K562 (cell line): Measurements from ENCODE around the gene MAD1L1. TPM values are rescaled to one million over a fixed set of nuclear protein-coding genes. Genes with fewer than 3 reads are reported as not detected.

Source experiments
- FUS ChIP-seq: fragments of 200-400 bp; formaldehyde crosslinking; optimal IDR thresholded peaks from 2 replicates; pipeline ENCODE3; 2017; ENCODE audit warnings: low read depth, low read length
- GATAD2A ChIP-seq: fragments of 450-650 bp; IDR thresholded peaks from 2 replicates; pipeline ENCODE4 v1.6.1; 2017
- HDAC8 ChIP-seq: fragments of 450-650 bp; IDR thresholded peaks from 2 replicates; pipeline ENCODE4 v1.6.1; 2016; ENCODE audit warnings: mild to moderate bottlenecking, missing genetic modification characterization, moderate library complexity, missing compliant biosample characterization
- KLF10 ChIP-seq: fragments of 250-450 bp; sonication (Bioruptor Pico); IDR thresholded peaks from 2 replicates; pipeline ENCODE4 v1.6.1; 2021; ENCODE audit warnings: matching md5 sums
- MTA3 ChIP-seq: fragments of 450-650 bp; formaldehyde crosslinking; IDR thresholded peaks from 2 replicates; pipeline ENCODE4 v1.6.1; 2017; ENCODE audit warnings: mild to moderate bottlenecking, borderline replicate concordance
- POLR2AphosphoS2 ChIP-seq: IDR thresholded peaks from 2 replicates; pipeline ENCODE4 v1.6.1; 2012; ENCODE audit warnings: low read length, improper control_type of control experiment
- SNIP1 ChIP-seq: fragments of 450-650 bp; IDR thresholded peaks from 2 replicates; pipeline ENCODE4 v1.7.1; 2017; ENCODE audit warnings: low read depth, mild to moderate bottlenecking
- SOX6 ChIP-seq: fragments of 450-650 bp; IDR thresholded peaks from 2 replicates; pipeline ENCODE4 v1.6.1; 2014; ENCODE audit warnings: mild to moderate bottlenecking
- TBP ChIP-seq: optimal IDR thresholded peaks from 2 replicates; pipeline ENCODE3; 2011; ENCODE audit warnings: low read depth, low read length, improper control_type of control experiment
- ZNF175 ChIP-seq: fragments of 200-800 bp; sonication (Bioruptor generic); IDR thresholded peaks from 2 replicates; pipeline ENCODE4 v1.6.1; 2016; ENCODE audit warnings: low read depth, mild to moderate bottlenecking, missing genetic modification characterization, missing compliant biosample characterization
- ZNF75A ChIP-seq: fragments of 450-650 bp; formaldehyde crosslinking; IDR thresholded peaks from 2 replicates; pipeline ENCODE4 v1.4.0; 2020; ENCODE audit warnings: mild to moderate bottlenecking
- ZNF76 ChIP-seq: fragments of 250-450 bp; sonication (Bioruptor Pico); IDR thresholded peaks from 2 replicates; pipeline ENCODE4 v1.4.0; 2020; ENCODE audit warnings: mild to moderate bottlenecking, moderate library complexity, borderline replicate concordance
- polyA plus RNA-seq, 8 experiments: library from polyadenylated mRNA; depleted of rRNA in 4 of 8; stranded (reverse) in 5 of 8; unstranded in 3 of 8; fragments of >200 nt; fragmentation: Nextera tagmentation in 2 of 8; fragmentation: Illumina TruSeq in 1 of 8; extraction: Ambion mirVana in 2 of 8; extraction: Trizol in 1 of 8; gene quantifications; 2 replicates each; pipeline versions ENCODE4 v1.2.1 to v1.2.3, GENCODE V29; 2011 to 2014; ENCODE audit warnings: inconsistent platforms in 1 of 8, missing spikeins in 1 of 8
- total RNA-seq, 7 experiments: library from RNA; depleted of rRNA in 6 of 7; stranded (reverse); fragments of >200 nt in 6 of 7; fragmentation: Illumina TruSeq in 2 of 7; extraction: Trizol in 2 of 7; gene quantifications; 2 replicates each; pipeline versions ENCODE4 v1.2.1 to v1.2.3, GENCODE V29; 2011 to 2021; ENCODE audit warnings: low replicate concordance in 1 of 7
- TF ChIP-seq, protein P1 (sequence below): sonication (generic); formaldehyde crosslinking; IDR thresholded peaks from 2 replicates; pipeline ENCODE4 v1.8.0; 2022; ENCODE audit warnings: mild to moderate bottlenecking, missing genetic modification reagents
- TF ChIP-seq, protein P2 (sequence below), 2 experiments: fragments of 450-650 bp in 1 of 2; sonication (generic) in 1 of 2; formaldehyde crosslinking in 1 of 2; IDR thresholded peaks in 1 of 2; conservative IDR thresholded peaks in 1 of 2; 2 replicates each; pipeline versions ENCODE4 v1.6.1 to v1.8.1; 2016 to 2023; ENCODE audit warnings: mild to moderate bottlenecking in 2 of 2, moderate library complexity in 2 of 2, inconsistent platforms in 1 of 2, missing genetic modification reagents in 1 of 2
- TF ChIP-seq, protein P3 (sequence below): sonication (generic); formaldehyde crosslinking; IDR thresholded peaks from 2 replicates; pipeline ENCODE4 v1.8.1; 2022; ENCODE audit warnings: missing genetic modification reagents
- TF ChIP-seq, protein P4 (sequence below): fragments of 200-800 bp; sonication (Bioruptor generic); IDR thresholded peaks from 2 replicates; pipeline ENCODE4 v1.6.1; 2016; ENCODE audit warnings: missing genetic modification characterization, missing compliant biosample characterization
- TF ChIP-seq, protein P5 (sequence below): fragments of 250-450 bp; sonication (Bioruptor Pico); IDR thresholded peaks from 2 replicates; pipeline ENCODE4 v1.4.0; 2020; ENCODE audit warnings: borderline replicate concordance

MAD1L1 gene
- total and polyA plus RNA-seq, 9 of the 15 experiments (the other 6 are each of a cell fraction or from before 2014, with no cell fraction given), result 1.7 to 89.7 (median 18.0) TPM

DNA sequence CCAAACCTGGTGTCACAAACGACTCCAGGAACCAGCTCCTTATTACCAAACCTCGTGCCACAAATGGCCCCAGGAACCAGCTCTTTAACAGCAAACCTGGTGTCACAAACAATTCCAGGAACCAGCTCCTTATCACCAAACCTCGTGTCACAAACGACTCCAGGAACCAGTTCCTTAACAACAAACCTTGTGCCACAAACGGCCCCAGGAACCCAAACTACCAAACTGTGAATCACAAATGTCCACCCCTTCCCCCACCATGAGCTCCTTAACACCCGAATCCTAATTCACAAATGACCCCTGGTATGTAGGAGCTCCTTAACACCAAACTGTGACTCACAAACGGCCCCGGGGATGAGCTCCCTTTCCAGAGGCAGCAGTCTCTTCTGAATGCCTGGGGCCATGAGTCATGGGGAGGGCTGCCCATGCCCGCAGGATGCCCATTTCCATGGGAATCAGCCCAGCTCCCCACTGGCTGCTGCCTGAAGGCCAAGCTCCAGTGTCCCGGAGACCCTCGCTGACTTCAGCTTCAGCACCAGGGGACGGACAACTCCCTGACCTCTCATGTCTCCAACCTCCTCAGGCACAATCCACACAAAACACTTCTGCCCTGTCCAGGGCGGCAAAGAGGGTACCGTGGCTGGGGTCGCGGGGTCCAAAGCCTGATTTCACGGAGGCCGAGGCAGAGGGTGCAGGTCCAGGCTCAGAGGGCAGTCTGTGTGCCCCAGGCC is 349.5 kb downstream of the MAD1L1 start (continued):
- TF ChIP-seq, protein P1, sequence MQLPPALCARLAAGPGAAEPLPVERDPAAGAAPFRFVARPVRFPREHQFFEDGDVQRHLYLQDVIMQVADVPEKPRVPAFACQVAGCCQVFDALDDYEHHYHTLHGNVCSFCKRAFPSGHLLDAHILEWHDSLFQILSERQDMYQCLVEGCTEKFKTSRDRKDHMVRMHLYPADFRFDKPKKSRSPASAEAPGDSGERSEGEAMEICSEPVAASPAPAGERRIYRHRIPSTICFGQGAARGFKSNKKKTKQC (CRISPR knock-in tag), result peak; percentile 39; the same call in 1 of the 2 replicates
- TF ChIP-seq ZNF175 (CRISPR knock-in tag) (peak; percentile 71), SNIP1 (no peak), SOX6 (peak; percentile 51; the same call in 1 of the 2 replicates), HDAC8 (no peak), MTA3 (0 out of 2 replicates have a peak, but pooled peaks have one; percentile 22), ZNF75A (no peak), KLF10 (CRISPR knock-in tag) (no peak), POLR2AphosphoS2 (no peak), FUS (no peak), ZNF76 (CRISPR knock-in tag) (0 out of 2 replicates have a peak, but pooled peaks have one; percentile 61), TBP (no peak), GATAD2A (0 out of 2 replicates have a peak, but pooled peaks have one; percentile 44)
- TF ChIP-seq, protein P2, sequence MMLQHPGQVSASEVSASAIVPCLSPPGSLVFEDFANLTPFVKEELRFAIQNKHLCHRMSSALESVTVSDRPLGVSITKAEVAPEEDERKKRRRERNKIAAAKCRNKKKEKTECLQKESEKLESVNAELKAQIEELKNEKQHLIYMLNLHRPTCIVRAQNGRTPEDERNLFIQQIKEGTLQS (IDR thresholded peaks at IDR 0.05), result peak; percentile 61
- TF ChIP-seq, protein P2 (CRISPR knock-in tag; conservative IDR thresholded peaks at IDR 0.05), result no peak
- TF ChIP-seq, protein P3, sequence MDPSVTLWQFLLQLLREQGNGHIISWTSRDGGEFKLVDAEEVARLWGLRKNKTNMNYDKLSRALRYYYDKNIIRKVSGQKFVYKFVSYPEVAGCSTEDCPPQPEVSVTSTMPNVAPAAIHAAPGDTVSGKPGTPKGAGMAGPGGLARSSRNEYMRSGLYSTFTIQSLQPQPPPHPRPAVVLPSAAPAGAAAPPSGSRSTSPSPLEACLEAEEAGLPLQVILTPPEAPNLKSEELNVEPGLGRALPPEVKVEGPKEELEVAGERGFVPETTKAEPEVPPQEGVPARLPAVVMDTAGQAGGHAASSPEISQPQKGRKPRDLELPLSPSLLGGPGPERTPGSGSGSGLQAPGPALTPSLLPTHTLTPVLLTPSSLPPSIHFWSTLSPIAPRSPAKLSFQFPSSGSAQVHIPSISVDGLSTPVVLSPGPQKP (CRISPR knock-in tag), result no peak
- TF ChIP-seq, protein P4, sequence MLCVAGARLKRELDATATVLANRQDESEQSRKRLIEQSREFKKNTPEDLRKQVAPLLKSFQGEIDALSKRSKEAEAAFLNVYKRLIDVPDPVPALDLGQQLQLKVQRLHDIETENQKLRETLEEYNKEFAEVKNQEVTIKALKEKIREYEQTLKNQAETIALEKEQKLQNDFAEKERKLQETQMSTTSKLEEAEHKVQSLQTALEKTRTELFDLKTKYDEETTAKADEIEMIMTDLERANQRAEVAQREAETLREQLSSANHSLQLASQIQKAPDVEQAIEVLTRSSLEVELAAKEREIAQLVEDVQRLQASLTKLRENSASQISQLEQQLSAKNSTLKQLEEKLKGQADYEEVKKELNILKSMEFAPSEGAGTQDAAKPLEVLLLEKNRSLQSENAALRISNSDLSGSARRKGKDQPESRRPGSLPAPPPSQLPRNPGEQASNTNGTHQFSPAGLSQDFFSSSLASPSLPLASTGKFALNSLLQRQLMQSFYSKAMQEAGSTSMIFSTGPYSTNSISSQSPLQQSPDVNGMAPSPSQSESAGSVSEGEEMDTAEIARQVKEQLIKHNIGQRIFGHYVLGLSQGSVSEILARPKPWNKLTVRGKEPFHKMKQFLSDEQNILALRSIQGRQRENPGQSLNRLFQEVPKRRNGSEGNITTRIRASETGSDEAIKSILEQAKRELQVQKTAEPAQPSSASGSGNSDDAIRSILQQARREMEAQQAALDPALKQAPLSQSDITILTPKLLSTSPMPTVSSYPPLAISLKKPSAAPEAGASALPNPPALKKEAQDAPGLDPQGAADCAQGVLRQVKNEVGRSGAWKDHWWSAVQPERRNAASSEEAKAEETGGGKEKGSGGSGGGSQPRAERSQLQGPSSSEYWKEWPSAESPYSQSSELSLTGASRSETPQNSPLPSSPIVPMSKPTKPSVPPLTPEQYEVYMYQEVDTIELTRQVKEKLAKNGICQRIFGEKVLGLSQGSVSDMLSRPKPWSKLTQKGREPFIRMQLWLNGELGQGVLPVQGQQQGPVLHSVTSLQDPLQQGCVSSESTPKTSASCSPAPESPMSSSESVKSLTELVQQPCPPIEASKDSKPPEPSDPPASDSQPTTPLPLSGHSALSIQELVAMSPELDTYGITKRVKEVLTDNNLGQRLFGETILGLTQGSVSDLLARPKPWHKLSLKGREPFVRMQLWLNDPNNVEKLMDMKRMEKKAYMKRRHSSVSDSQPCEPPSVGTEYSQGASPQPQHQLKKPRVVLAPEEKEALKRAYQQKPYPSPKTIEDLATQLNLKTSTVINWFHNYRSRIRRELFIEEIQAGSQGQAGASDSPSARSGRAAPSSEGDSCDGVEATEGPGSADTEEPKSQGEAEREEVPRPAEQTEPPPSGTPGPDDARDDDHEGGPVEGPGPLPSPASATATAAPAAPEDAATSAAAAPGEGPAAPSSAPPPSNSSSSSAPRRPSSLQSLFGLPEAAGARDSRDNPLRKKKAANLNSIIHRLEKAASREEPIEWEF (CRISPR knock-in tag), result 0 out of 2 replicates have a peak, but pooled peaks have one; percentile 60
- TF ChIP-seq, protein P5, sequence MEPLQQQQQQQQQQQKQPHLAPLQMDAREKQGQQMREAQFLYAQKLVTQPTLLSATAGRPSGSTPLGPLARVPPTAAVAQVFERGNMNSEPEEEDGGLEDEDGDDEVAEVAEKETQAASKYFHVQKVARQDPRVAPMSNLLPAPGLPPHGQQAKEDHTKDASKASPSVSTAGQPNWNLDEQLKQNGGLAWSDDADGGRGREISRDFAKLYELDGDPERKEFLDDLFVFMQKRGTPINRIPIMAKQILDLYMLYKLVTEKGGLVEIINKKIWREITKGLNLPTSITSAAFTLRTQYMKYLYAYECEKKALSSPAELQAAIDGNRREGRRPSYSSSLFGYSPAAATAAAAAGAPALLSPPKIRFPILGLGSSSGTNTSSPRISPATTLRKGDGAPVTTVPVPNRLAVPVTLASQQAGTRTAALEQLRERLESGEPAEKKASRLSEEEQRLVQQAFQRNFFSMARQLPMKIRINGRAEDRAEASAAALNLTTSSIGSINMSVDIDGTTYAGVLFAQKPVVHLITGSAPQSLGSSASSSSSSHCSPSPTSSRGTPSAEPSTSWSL (CRISPR knock-in tag), result no peak
